Measurements from ENCODE around the gene CNBP.
A peak's percentile ranks its signal among the peaks of the same experiment; 100 is the strongest.

GRCh38 chr3:129228891-129229585, 45.3 kb upstream of the CNBP start:
- TF ChIP-seq CTCF (conservative IDR thresholded peaks at IDR 0.05; ENCODE audit: low read depth, low read length) (peak; percentile 35), EZH2 (IDR thresholded peaks at IDR 0.05; ENCODE audit: low read length, unreplicated experiment) (no peak)
